ENCODE results near the gene PRR15. TPM values are rescaled to one million over a fixed set of nuclear protein-coding genes. Genes with fewer than 3 reads are reported as not detected.

Gene PRR15
- total and polyA plus RNA-seq, 2 donors (not counting 1 experiment from before 2014, with no cell fraction given), result 0.04 TPM; not detected in 1

- H3K27me3 Mint-ChIP-seq, result peaks cover 19% of the 10 kb centered on the region
- ChIA-PET POLR2A (no interaction called here), CTCF (interaction anchor here (0.6 to 0.7 kb wide), 2 partner anchors 8 to 32 kb away, joined by 3 to 6 read pairs; no protein-coding TSS in a partner anchor)
Measured at GRCh38 chr7:29596593-29597178, 33.1 kb downstream of the PRR15 start.

GRCh38 chr7:29597266-29597665 is 33.6 kb downstream of the PRR15 start:
- no CpG with 5 or more reads among the region's 2 CpGs for WGBS (ENCODE audit: insufficient coverage)
- intact Hi-C loops (cut with micrococcal nuclease), result no loop called here
- no peak overlapping the region for H3K27ac Mint-ChIP-seq
- Histone ChIP-seq H4K20me1 (ENCODE audit: control insufficient read depth, insufficient read depth, low read length, poor library complexity, severe bottlenecking) (no peaks in the 10 kb centered on the region), H3K4me1 (ENCODE audit: control insufficient read depth in 2 of 2, insufficient read depth in 2 of 2, low read length in 2 of 2) (no peaks in the 10 kb centered on the region), H3K9ac (ENCODE audit: low read length) (no peak overlapping the region), H3K27me3 (replicated peaks in 1 of 4; ENCODE audit: control extremely low read depth in 1 of 4, control insufficient read depth in 3 of 4, insufficient read depth in 4 of 4, low read length in 3 of 4) (no peaks in the 10 kb centered on the region), H3K9me3 (ENCODE audit: control extremely low read depth in 1 of 3, control insufficient read depth in 2 of 3, insufficient read depth in 1 of 3, low read length in 2 of 3) (no peaks in the 10 kb centered on the region), H3K4me3 (ENCODE audit: control extremely low read depth in 1 of 5, extremely low read depth in 1 of 5, insufficient read depth in 1 of 5, low read depth in 2 of 5, low read length in 4 of 5) (no peak overlapping the region), H3K36me3 (replicated peaks in 1 of 2; ENCODE audit: control extremely low read depth in 1 of 2, control insufficient read depth in 1 of 2, extremely low read depth in 1 of 2, insufficient read depth in 2 of 2, low read length in 1 of 2) (no peaks in the 10 kb centered on the region), H3K27ac (ENCODE audit: low read length in 2 of 2) (no peak overlapping the region), H2AFZ (ENCODE audit: insufficient read depth, low read depth, low read length, poor library complexity, severe bottlenecking) (no peak overlapping the region), H3K4me2 (replicated peaks; ENCODE audit: low read depth, low read length, poor library complexity, severe bottlenecking) (no peak overlapping the region), H3K79me2 (ENCODE audit: control insufficient read depth, insufficient read depth, low read length) (no peaks in the 10 kb centered on the region)
- no peak for TF ChIP-seq EZH2 (IDR thresholded peaks at IDR 0.05; ENCODE audit: borderline replicate concordance, insufficient read depth, low read depth, low read length, poor library complexity, severe bottlenecking)
- TF ChIP-seq, protein P1, sequence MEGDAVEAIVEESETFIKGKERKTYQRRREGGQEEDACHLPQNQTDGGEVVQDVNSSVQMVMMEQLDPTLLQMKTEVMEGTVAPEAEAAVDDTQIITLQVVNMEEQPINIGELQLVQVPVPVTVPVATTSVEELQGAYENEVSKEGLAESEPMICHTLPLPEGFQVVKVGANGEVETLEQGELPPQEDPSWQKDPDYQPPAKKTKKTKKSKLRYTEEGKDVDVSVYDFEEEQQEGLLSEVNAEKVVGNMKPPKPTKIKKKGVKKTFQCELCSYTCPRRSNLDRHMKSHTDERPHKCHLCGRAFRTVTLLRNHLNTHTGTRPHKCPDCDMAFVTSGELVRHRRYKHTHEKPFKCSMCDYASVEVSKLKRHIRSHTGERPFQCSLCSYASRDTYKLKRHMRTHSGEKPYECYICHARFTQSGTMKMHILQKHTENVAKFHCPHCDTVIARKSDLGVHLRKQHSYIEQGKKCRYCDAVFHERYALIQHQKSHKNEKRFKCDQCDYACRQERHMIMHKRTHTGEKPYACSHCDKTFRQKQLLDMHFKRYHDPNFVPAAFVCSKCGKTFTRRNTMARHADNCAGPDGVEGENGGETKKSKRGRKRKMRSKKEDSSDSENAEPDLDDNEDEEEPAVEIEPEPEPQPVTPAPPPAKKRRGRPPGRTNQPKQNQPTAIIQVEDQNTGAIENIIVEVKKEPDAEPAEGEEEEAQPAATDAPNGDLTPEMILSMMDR (IDR thresholded peaks at IDR 0.05), result no peak
- ChIA-PET POLR2A (no interaction called here), CTCF (interaction anchor here (0.6 kb wide), 1 partner anchor 8 kb away, joined by 3 read pairs; no protein-coding TSS in a partner anchor)
- no peaks in the 10 kb centered on the region for H3K9me3 Mint-ChIP-seq (ENCODE audit: insufficient read depth)
- DNase-seq (no peak), ATAC-seq (ENCODE audit: low read depth) (no peak)
- peaks cover 19% of the 10 kb centered on the region for H3K27me3 Mint-ChIP-seq
- no peaks in the 10 kb centered on the region for H3K4me1 Mint-ChIP-seq
- no peak overlapping the region for H3K4me3 Mint-ChIP-seq

More at GRCh38 chr7:29596593-29597178, 33.1 kb downstream of the PRR15 start:
- no peak for TF ChIP-seq EZH2 (IDR thresholded peaks at IDR 0.05; ENCODE audit: borderline replicate concordance, insufficient read depth, low read depth, low read length, poor library complexity, severe bottlenecking)
- TF ChIP-seq, protein P1 (IDR thresholded peaks at IDR 0.05), result no peak
- intact Hi-C loops (cut with micrococcal nuclease), result no loop called here
- no peak overlapping the region for H3K27ac ChIP-seq (ENCODE audit: low read length in 2 of 2)
- H3K36me3 ChIP-seq (replicated peaks in 1 of 2; ENCODE audit: control extremely low read depth in 1 of 2, control insufficient read depth in 1 of 2, extremely low read depth in 1 of 2, insufficient read depth in 2 of 2, low read length in 1 of 2), result no peaks in the 10 kb centered on the region
- no CpG with 5 or more reads among the region's 3 CpGs for WGBS (ENCODE audit: insufficient coverage)
- H3K79me2 ChIP-seq (ENCODE audit: control insufficient read depth, insufficient read depth, low read length), result no peaks in the 10 kb centered on the region
- no peaks in the 10 kb centered on the region for H3K27me3 ChIP-seq (replicated peaks in 1 of 4; ENCODE audit: control extremely low read depth in 1 of 4, control insufficient read depth in 3 of 4, insufficient read depth in 4 of 4, low read length in 3 of 4)
- no peak overlapping the region for H3K4me3 ChIP-seq (ENCODE audit: control extremely low read depth in 1 of 5, extremely low read depth in 1 of 5, insufficient read depth in 1 of 5, low read depth in 2 of 5, low read length in 4 of 5)
- Mint-ChIP-seq H3K27ac (no peak overlapping the region), H3K4me1 (no peaks in the 10 kb centered on the region), H3K4me3 (no peak overlapping the region), H3K9me3 (ENCODE audit: insufficient read depth) (no peaks in the 10 kb centered on the region)
- H3K4me1 ChIP-seq (ENCODE audit: control insufficient read depth in 2 of 2, insufficient read depth in 2 of 2, low read length in 2 of 2), result no peaks in the 10 kb centered on the region
- no peak overlapping the region for H2AFZ ChIP-seq (ENCODE audit: insufficient read depth, low read depth, low read length, poor library complexity, severe bottlenecking)
- H4K20me1 ChIP-seq (ENCODE audit: control insufficient read depth, insufficient read depth, low read length, poor library complexity, severe bottlenecking), result no peaks in the 10 kb centered on the region
- ATAC-seq (ENCODE audit: low read depth) (no peak), DNase-seq (no peak)
- no peak overlapping the region for H3K9ac ChIP-seq (ENCODE audit: low read length)
- H3K4me2 ChIP-seq (replicated peaks; ENCODE audit: low read depth, low read length, poor library complexity, severe bottlenecking), result no peak overlapping the region
- no peaks in the 10 kb centered on the region for H3K9me3 ChIP-seq (ENCODE audit: control extremely low read depth in 1 of 3, control insufficient read depth in 2 of 3, insufficient read depth in 1 of 3, low read length in 2 of 3)
